Right atrium auricular region (tissue), 2 donors: ENCODE results near the gene CHRM1. TPM values are rescaled to one million over a fixed set of nuclear protein-coding genes. Genes with fewer than 3 reads are reported as not detected.

ENCODE experiments used
- DNase-seq: peaks from one replicate; pipeline ENCODE4 v3.0.0-alpha.2; 2019; ENCODE audit warnings: low spot score
- H3K27ac ChIP-seq, 2 donors: fragments of 200-600 bp; sonication (generic); 1 replicate in 1 of 2; 2 replicates in 1 of 2; pipeline ENCODE4 v1.5.1; 2016 to 2019
- H3K27me3 ChIP-seq, 2 donors: fragments of 200-600 bp; sonication (generic); one replicate each; pipeline versions ENCODE4 v1.5.1 to v1.6.0; 2017 to 2019
- H3K36me3 ChIP-seq: fragments of 200-600 bp; sonication (generic); one replicate; pipeline ENCODE4 v1.5.1; 2016
- H3K4me1 ChIP-seq, 2 donors: fragments of 200-600 bp; sonication (generic); one replicate each; pipeline versions ENCODE4 v1.5.1 to v1.6.0; 2017 to 2019
- H3K4me3 ChIP-seq, 2 donors: fragments of 200-600 bp; sonication (generic); 1 replicate in 1 of 2; 2 replicates in 1 of 2; pipeline ENCODE4 v1.5.1; 2017 to 2019; ENCODE audit warnings: mild to moderate bottlenecking in 1 of 2, moderate library complexity in 1 of 2
- H3K9me3 ChIP-seq, 2 donors: fragments of 200-600 bp; sonication (generic); one replicate each; pipeline ENCODE4 v1.5.1; 2019
- CTCF ChIP-seq, 2 donors: fragments of 200-600 bp; sonication (generic); IDR thresholded peaks; one replicate each; pipeline ENCODE4 v1.5.1; 2019; ENCODE audit warnings: antibody characterized with exemption in 2 of 2
- total RNA-seq, 2 donors: library from RNA; depleted of rRNA; stranded (reverse); fragments of >200 nt; gene quantifications; one replicate each; pipeline ENCODE4 v1.1.0, GENCODE V29; 2016

CHRM1 gene
- total RNA-seq, 2 donors from 2014 or later: not detected

- DNase-seq: no peak
Observed at GRCh38 chr11:62930157-62930556, 9.0 kb upstream of the CHRM1 start.

GRCh38 chr11:62928011-62928410 lies 6.8 kb upstream of the CHRM1 start:
- TF ChIP-seq CTCF (IDR thresholded peaks at IDR 0.05): no peak
- no peak overlapping the region for H3K4me3 ChIP-seq
- H3K27ac ChIP-seq: no peak overlapping the region
- H3K4me1 ChIP-seq: peaks cover 0 to 32% of the 10 kb centered on the region in 2 donors
- H3K36me3 ChIP-seq: no peaks in the 10 kb centered on the region
- DNase-seq: no peak
- peaks cover 7 to 19% of the 10 kb centered on the region in 2 donors for H3K27me3 ChIP-seq
- H3K9me3 ChIP-seq: no peaks in the 10 kb centered on the region

More at GRCh38 chr11:62930157-62930556, 9.0 kb upstream of the CHRM1 start:
- Histone ChIP-seq H3K27me3 (peaks cover 0 to 12% of the 10 kb centered on the region in 2 donors), H3K9me3 (no peaks in the 10 kb centered on the region), H3K36me3 (no peaks in the 10 kb centered on the region), H3K4me3 (no peak overlapping the region), H3K27ac (no peak overlapping the region), H3K4me1 (peaks cover 0 to 21% of the 10 kb centered on the region in 2 donors)
- TF ChIP-seq CTCF (IDR thresholded peaks at IDR 0.05): no peak

- H3K27me3 ChIP-seq: peaks cover 7 to 21% of the 10 kb centered on the region in 2 donors
- DNase-seq: no peak
- H3K36me3 ChIP-seq: no peaks in the 10 kb centered on the region
- H3K27ac ChIP-seq: no peak overlapping the region
- H3K4me3 ChIP-seq: peak overlapping the region in 1 of 2 donors; percentile 47
- no peaks in the 10 kb centered on the region for H3K9me3 ChIP-seq
- H3K4me1 ChIP-seq: peaks cover 0 to 34% of the 10 kb centered on the region in 2 donors
- TF ChIP-seq CTCF (IDR thresholded peaks at IDR 0.05): no peak
Observed at GRCh38 chr11:62926680-62927455, 5.7 kb upstream of the CHRM1 start.

- peaks cover 7 to 21% of the 10 kb centered on the region in 2 donors for H3K27me3 ChIP-seq
- H3K4me1 ChIP-seq: peaks cover 0 to 43% of the 10 kb centered on the region in 2 donors
- no peak for DNase-seq
- no peaks in the 10 kb centered on the region for H3K9me3 ChIP-seq
- no peaks in the 10 kb centered on the region for H3K36me3 ChIP-seq
- no peak for TF ChIP-seq CTCF (IDR thresholded peaks at IDR 0.05)
- H3K4me3 ChIP-seq: peak overlapping the region; percentile 18 to 47
- no peak overlapping the region for H3K27ac ChIP-seq
Observed at GRCh38 chr11:62925745-62926679, 4.8 kb upstream of the CHRM1 start.

- TF ChIP-seq CTCF (IDR thresholded peaks at IDR 0.05): no peak
- Histone ChIP-seq H3K27ac (no peak overlapping the region), H3K4me1 (peaks cover 0 to 44% of the 10 kb centered on the region in 2 donors), H3K4me3 (peak overlapping the region in 1 of 2 donors; percentile 47), H3K27me3 (peaks cover 7 to 21% of the 10 kb centered on the region in 2 donors), H3K36me3 (no peaks in the 10 kb centered on the region), H3K9me3 (no peaks in the 10 kb centered on the region)
- no peak for DNase-seq
Observed at GRCh38 chr11:62925308-62925707, 4.1 kb upstream of the CHRM1 start.
